ENCODE results near the gene LRP11.

LRP11 gene

GRCh38 chr6:149771185-149771584 lies 93.0 kb downstream of the LRP11 start:
- Mint-ChIP-seq H3K27ac (no peak overlapping the region), H3K4me3 (no peak overlapping the region), H3K9me3 (ENCODE audit: low read depth) (no peaks in the 10 kb centered on the region), H3K4me1 (ENCODE audit: low read depth) (peaks cover 6% of the 10 kb centered on the region), H3K36me3 (peaks cover 8% of the 10 kb centered on the region), H3K27me3 (no peaks in the 10 kb centered on the region)

- peaks cover 9% of the 10 kb centered on the region for H3K36me3 Mint-ChIP-seq
- no peaks in the 10 kb centered on the region for H3K9me3 Mint-ChIP-seq (ENCODE audit: low read depth)
These were observed 94.5 kb downstream of the LRP11 start for GRCh38 chr6:149769676-149770075.

More at GRCh38 chr6:149769676-149770075, 94.5 kb downstream of the LRP11 start:
- no peaks in the 10 kb centered on the region for H3K27me3 Mint-ChIP-seq
- no peak overlapping the region for H3K27ac Mint-ChIP-seq
- H3K4me1 Mint-ChIP-seq (ENCODE audit: low read depth), result peaks cover 6% of the 10 kb centered on the region
- H3K4me3 Mint-ChIP-seq, result no peak overlapping the region

All from activated naive CD8-positive, alpha-beta T cell (primary cell).